HT1080 (cell line): ENCODE measurements around the gene CFAP20DC. TPM values are rescaled to one million over a fixed set of nuclear protein-coding genes. Genes with fewer than 3 reads are reported as not detected.
"Not testable (repeated sequence)": the region's sequence is repeated elsewhere in the genome, so short reads cannot be mapped to it uniquely, and the experiment has no call there.

Experiments used
- DNase-seq: peaks from one replicate; pipeline ENCODE4 v3.0.0-alpha.2; 2015; ENCODE audit warnings: low read depth
- total RNA-seq: library from RNA; depleted of rRNA; stranded (reverse); fragments of >200 nt; shearing (Covaris generic); gene quantifications from 2 replicates; pipeline ENCODE4 v1.2.3, GENCODE V29; 2014

CFAP20DC gene
- total RNA-seq, 1 experiment from 2014 or later: 1.0 TPM

- no peak for DNase-seq
Observed at GRCh38 chr3:58749948-58750347, 299.9 kb downstream of the CFAP20DC start.

GRCh38 chr3:58748024-58748423 lies 301.8 kb downstream of the CFAP20DC start:
- DNase-seq: no peak

- DNase-seq: no peak
Observed at GRCh38 chr3:58746758-58747157, 303.1 kb downstream of the CFAP20DC start.

- DNase-seq: no peak
Observed at GRCh38 chr3:58743296-58743695, 306.5 kb downstream of the CFAP20DC start.

GRCh38 chr3:58742239-58742638 lies 307.6 kb downstream of the CFAP20DC start:
- DNase-seq: no peak

- DNase-seq: no peak
Observed at GRCh38 chr3:58737644-58738043, 312.2 kb downstream of the CFAP20DC start.

GRCh38 chr3:58731673-58732072 lies 318.2 kb downstream of the CFAP20DC start:
- no peak for DNase-seq

GRCh38 chr3:58728723-58729122 lies 321.1 kb downstream of the CFAP20DC start:
- no peak for DNase-seq

GRCh38 chr3:58725326-58725853 lies 324.4 kb downstream of the CFAP20DC start:
- DNase-seq: no peak

GRCh38 chr3:58724336-58724735 lies 325.5 kb downstream of the CFAP20DC start:
- no peak for DNase-seq

- no peak for DNase-seq
Observed at GRCh38 chr3:58723173-58723572, 326.7 kb downstream of the CFAP20DC start.

- no peak for DNase-seq
Observed at GRCh38 chr3:58722561-58722960, 327.3 kb downstream of the CFAP20DC start.

GRCh38 chr3:58720526-58720925 lies 329.3 kb downstream of the CFAP20DC start:
- DNase-seq: no peak

- no peak for DNase-seq
Observed at GRCh38 chr3:58719684-58720083, 330.1 kb downstream of the CFAP20DC start.

GRCh38 chr3:58713715-58714401 lies 336.0 kb downstream of the CFAP20DC start:
- no peak for DNase-seq

GRCh38 chr3:58711871-58712270 lies 338.0 kb downstream of the CFAP20DC start:
- DNase-seq: no peak

- not testable (repeated sequence) for DNase-seq
Observed at GRCh38 chr3:58708983-58709382, 340.8 kb downstream of the CFAP20DC start.

- no peak for DNase-seq
Observed at GRCh38 chr3:58708116-58708791, 341.6 kb downstream of the CFAP20DC start.

GRCh38 chr3:58707390-58707930 lies 342.4 kb downstream of the CFAP20DC start:
- DNase-seq: no peak

- no peak for DNase-seq
Observed at GRCh38 chr3:58706395-58707167, 343.2 kb downstream of the CFAP20DC start.

GRCh38 chr3:58704745-58705144 lies 345.1 kb downstream of the CFAP20DC start:
- DNase-seq: no peak

GRCh38 chr3:58704304-58704703 lies 345.5 kb downstream of the CFAP20DC start:
- DNase-seq: not testable (repeated sequence)
